OCI-LY1 (cell line): ENCODE results near the gene PRKCD.

Experiments used
- H2AFZ ChIP-seq: fragments of 200-600 bp; sonication (generic), shearing (Covaris generic); 2 replicates; pipeline ENCODE4 v1.6.0; 2014; ENCODE audit warnings: antibody characterized with exemption, mild to moderate bottlenecking, low read length
- H3F3A ChIP-seq: fragments of 200-600 bp; sonication (generic), shearing (Covaris generic); 2 replicates; pipeline ENCODE4 v1.6.0; 2014; ENCODE audit warnings: mild to moderate bottlenecking, antibody characterized with exemption, low read length, moderate library complexity; ENCODE audit not compliant: insufficient read depth
- H3K27ac ChIP-seq: fragments of 200-600 bp; sonication (generic); 2 replicates; pipeline ENCODE4 v1.5.1; 2014; ENCODE audit warnings: low read length, mixed run types, mild to moderate bottlenecking, low read depth; ENCODE audit not compliant: poor library complexity, severe bottlenecking
- H3K27me3 ChIP-seq: fragments of 200-600 bp; sonication (generic); 2 replicates; pipeline ENCODE4 v1.6.0; 2014; ENCODE audit warnings: antibody characterized with exemption, mild to moderate bottlenecking, low read length, moderate library complexity; ENCODE audit not compliant: insufficient read depth
- H3K36me3 ChIP-seq: fragments of 200-600 bp; sonication (generic); 2 replicates; pipeline ENCODE4 v1.6.1; 2014; ENCODE audit warnings: mild to moderate bottlenecking, antibody characterized with exemption, low read length, moderate library complexity, mixed read lengths; ENCODE audit not compliant: insufficient read depth
- H3K4me1 ChIP-seq: fragments of 200-600 bp; sonication (generic); 2 replicates; pipeline ENCODE4 v1.5.1; 2014; ENCODE audit warnings: mild to moderate bottlenecking, low read length, moderate library complexity; ENCODE audit not compliant: insufficient read depth, severe bottlenecking
- H3K4me2 ChIP-seq: fragments of 200-600 bp; sonication (generic), shearing (Covaris generic); 2 replicates; pipeline ENCODE4 v1.6.1; 2014; ENCODE audit warnings: low read length
- H3K4me3 ChIP-seq: fragments of 200-600 bp; sonication (generic); 2 replicates; pipeline ENCODE4 v1.5.1; 2014; ENCODE audit warnings: low read length, low read depth, mild to moderate bottlenecking, mixed read lengths; ENCODE audit not compliant: poor library complexity, severe bottlenecking
- H3K79me2 ChIP-seq: fragments of 200-600 bp; shearing (Covaris generic); 2 replicates; pipeline ENCODE4 v1.6.1; 2016; ENCODE audit warnings: mixed run types, low read length, mixed read lengths; ENCODE audit not compliant: insufficient read depth
- H3K9ac ChIP-seq: fragments of 200-600 bp; sonication (generic), shearing (Covaris generic); 2 replicates; pipeline ENCODE4 v1.6.1; 2014; ENCODE audit warnings: mild to moderate bottlenecking, low read length, mixed read lengths
- H3K9me2 ChIP-seq: fragments of 200-600 bp; sonication (generic), shearing (Covaris generic); 2 replicates; pipeline ENCODE4 v1.6.1; 2014; ENCODE audit warnings: low read depth, mild to moderate bottlenecking, low read length, mixed read lengths
- H3K9me3 ChIP-seq: fragments of 200-600 bp; shearing (Covaris generic); 2 replicates; pipeline ENCODE4 v1.6.1; 2014; ENCODE audit warnings: low read length, mixed read lengths
- H4K20me1 ChIP-seq: fragments of 200-600 bp; sonication (generic), shearing (Covaris generic); 2 replicates; pipeline ENCODE4 v1.6.0; 2016; ENCODE audit warnings: mild to moderate bottlenecking, low read length; ENCODE audit not compliant: insufficient read depth
- CTCF ChIP-seq: fragments of 200-600 bp; sonication (generic), shearing (Covaris generic); IDR thresholded peaks from 2 replicates; pipeline ENCODE4 v1.5.1; 2017; ENCODE audit warnings: mild to moderate bottlenecking, antibody characterized with exemption, low read length, moderate library complexity, mixed read lengths
- EZH2 ChIP-seq: fragments of 200-600 bp; sonication (generic), shearing (Covaris generic); IDR thresholded peaks from 2 replicates; pipeline ENCODE4 v1.8.0; 2017; ENCODE audit warnings: borderline replicate concordance, mixed run types, mild to moderate bottlenecking, antibody characterized with exemption, low read length, moderate library complexity, mixed read lengths

Gene PRKCD

GRCh38 chr3:53191836-53192480, 30.9 kb downstream of the PRKCD start:
- no peak for TF ChIP-seq EZH2
- TF ChIP-seq CTCF = no peak
- H3K9ac ChIP-seq = no peak overlapping the region
- H2AFZ ChIP-seq = no peak overlapping the region
- H3K9me2 ChIP-seq = no peaks in the 10 kb centered on the region
- H3K9me3 ChIP-seq = no peaks in the 10 kb centered on the region
- H3F3A ChIP-seq = no peaks in the 10 kb centered on the region
- H3K36me3 ChIP-seq = peaks cover 6% of the 10 kb centered on the region; the same call in 1 of the 2 replicates
- no peaks in the 10 kb centered on the region for H4K20me1 ChIP-seq
- H3K27ac ChIP-seq = no peak overlapping the region
- peaks cover 29% of the 10 kb centered on the region for H3K4me1 ChIP-seq
- H3K79me2 ChIP-seq = no peaks in the 10 kb centered on the region
- no peaks in the 10 kb centered on the region for H3K27me3 ChIP-seq
- H3K4me2 ChIP-seq = 0 out of 2 replicates have a peak overlapping the region, but pooled peaks have one; percentile 14
- no peak overlapping the region for H3K4me3 ChIP-seq

DNA sequence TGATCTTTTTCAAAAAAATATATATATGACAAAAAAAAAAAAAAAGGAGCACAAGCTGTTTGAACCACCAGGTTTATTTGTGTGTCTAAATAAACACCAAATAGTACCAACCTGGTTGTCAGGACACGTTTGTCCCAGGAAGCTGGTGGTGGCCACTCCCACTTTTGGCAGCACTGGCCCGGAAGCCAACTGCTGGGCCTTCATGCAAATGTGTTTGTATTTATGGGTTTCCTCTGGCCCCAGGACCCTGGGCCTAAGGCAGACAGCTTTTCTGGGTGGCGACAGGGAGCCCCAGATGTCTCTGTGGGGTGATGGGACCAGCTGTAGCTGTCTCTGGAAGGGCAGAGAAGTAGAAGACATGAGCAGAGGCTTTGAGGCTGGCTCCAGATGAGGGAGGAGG, 31.6 kb downstream of the PRKCD start:
- no peak overlapping the region for H3K27ac ChIP-seq
- peaks cover 33% of the 10 kb centered on the region for H3K4me1 ChIP-seq
- no peaks in the 10 kb centered on the region for H4K20me1 ChIP-seq
- H3K9me2 ChIP-seq = no peaks in the 10 kb centered on the region
- no peaks in the 10 kb centered on the region for H3F3A ChIP-seq
- no peaks in the 10 kb centered on the region for H3K27me3 ChIP-seq
- no peaks in the 10 kb centered on the region for H3K9me3 ChIP-seq
- H3K4me2 ChIP-seq = no peak overlapping the region
- no peak overlapping the region for H3K9ac ChIP-seq
- TF ChIP-seq EZH2 = no peak
- no peak for TF ChIP-seq CTCF
- peaks cover 6% of the 10 kb centered on the region; the same call in 1 of the 2 replicates for H3K36me3 ChIP-seq
- no peaks in the 10 kb centered on the region for H3K79me2 ChIP-seq
- no peak overlapping the region for H2AFZ ChIP-seq
- no peak overlapping the region for H3K4me3 ChIP-seq

DNA sequence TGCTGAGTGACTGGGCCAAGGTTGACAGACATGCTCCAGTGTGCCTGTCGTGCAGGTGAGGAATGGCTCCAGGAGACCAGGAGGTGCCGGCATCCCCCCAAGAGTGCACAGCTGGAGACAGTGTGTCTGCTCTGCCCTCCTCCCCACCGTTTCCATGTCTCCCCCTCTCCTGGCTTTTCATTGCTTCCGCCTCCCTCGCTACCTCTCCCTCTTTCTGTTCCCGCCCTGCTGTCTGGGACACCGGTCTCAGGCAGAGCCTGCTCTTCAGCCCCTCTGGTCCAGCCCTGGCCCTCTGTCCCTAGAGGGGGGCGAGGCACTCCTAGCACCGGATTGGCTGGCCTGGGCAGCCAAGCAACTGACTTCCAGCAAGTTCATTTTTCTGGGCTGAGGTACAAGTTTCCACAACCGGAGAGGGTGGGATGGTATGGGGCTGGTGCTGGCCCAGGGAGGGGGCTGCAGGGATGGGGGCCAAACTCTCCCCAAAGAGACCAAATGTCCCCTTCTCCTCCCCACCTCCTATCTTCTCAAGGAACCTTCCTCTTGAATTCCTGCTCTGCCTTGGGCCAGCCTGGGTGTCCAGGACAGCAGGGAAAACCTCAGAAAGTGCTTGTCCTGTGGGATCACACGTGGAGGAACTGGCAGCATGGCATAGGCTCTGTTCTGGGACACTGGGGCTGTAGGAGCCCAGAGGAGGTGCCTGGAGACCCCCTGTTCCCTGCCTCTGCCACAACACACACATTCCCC, 32.6 kb downstream of the PRKCD start:
- Histone ChIP-seq H4K20me1 (no peaks in the 10 kb centered on the region), H3K9ac (no peak overlapping the region), H3K4me2 (no peak overlapping the region), H2AFZ (no peak overlapping the region), H3K27me3 (no peaks in the 10 kb centered on the region), H3F3A (no peaks in the 10 kb centered on the region), H3K79me2 (0 out of 2 replicates have a peak, but pooled peaks cover 4% of the 10 kb centered on the region), H3K4me3 (no peak overlapping the region), H3K36me3 (peaks cover 6% of the 10 kb centered on the region; the same call in 1 of the 2 replicates), H3K4me1 (peaks cover 43% of the 10 kb centered on the region), H3K27ac (no peak overlapping the region), H3K9me3 (no peaks in the 10 kb centered on the region), H3K9me2 (no peaks in the 10 kb centered on the region)
- TF ChIP-seq EZH2 (no peak), CTCF (no peak)
